ENCODE results near the gene SV2B. TPM values are rescaled to one million over a fixed set of nuclear protein-coding genes. Genes with fewer than 3 reads are reported as not detected.
A peak's percentile ranks its signal among the peaks of the same experiment; 100 is the strongest.

The SV2B gene
- polyA plus RNA-seq, 3 donors: 0.12 to 0.97 (median 0.97) TPM

DNA sequence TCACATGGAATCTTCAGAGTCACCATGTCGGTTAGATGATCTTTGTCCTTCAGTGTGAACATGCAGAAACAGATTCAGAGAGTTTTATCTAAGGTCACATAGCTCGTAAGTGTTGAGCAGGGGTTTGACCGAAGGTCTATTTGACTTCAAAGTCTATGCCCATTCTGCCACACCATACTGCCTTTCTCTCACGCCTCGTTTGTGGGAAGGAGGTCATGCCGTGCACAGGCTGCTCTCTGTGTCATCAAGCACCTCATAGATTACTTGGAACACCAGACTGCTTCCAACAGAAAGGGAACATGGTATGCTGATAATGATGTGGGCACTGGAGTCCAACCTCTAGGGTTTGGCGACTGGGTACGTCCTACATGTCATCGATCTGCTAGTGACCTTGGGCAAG lies 128.8 kb downstream of the SV2B start:
- DNase-seq: no peak

GRCh38 chr15:91231703-91232102 lies 131.6 kb downstream of the SV2B start:
- peak; percentile 4 for DNase-seq

GRCh38 chr15:91234759-91235158 lies 134.7 kb downstream of the SV2B start:
- no peak for DNase-seq

GRCh38 chr15:91235376-91235775 lies 135.3 kb downstream of the SV2B start:
- no peak for DNase-seq

GRCh38 chr15:91237445-91237844 lies 137.4 kb downstream of the SV2B start:
- DNase-seq: no peak

DNA sequence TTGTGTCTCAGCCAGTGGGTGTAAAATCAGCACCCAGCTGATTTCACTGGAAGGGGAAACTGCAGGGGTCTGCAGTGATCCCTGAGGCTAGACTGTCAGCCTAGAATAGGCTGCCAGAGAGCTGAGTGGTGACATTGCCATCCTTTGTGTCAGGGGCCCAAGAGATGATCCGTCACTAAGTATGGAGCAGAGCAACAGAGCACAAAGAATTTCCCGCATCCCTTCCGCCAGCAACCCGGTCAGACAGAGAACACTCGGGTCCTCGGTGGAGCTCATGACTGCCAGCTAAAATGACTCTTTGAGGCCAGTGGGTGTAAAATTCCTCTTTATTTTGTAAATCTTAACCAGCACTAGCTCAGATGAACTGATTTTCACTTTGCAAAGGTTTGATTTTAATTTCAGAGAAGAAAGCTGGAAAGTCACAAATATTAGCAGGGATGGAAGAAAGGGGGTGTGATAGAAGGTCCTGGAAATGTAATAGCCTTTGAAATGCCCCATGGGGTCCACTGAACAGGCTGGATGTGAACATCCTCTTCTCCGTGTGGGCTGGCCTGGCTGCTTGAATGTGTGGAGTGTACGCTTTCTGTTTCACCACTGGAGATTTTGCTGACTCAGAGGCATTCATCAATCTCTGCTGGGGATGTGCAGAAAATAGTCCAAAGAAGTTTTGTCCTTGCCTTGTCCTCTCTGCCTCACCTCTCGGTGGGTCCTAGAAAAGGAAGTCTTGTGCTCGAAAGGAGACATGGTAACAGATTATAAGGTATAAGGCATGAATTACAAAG lies 138.8 kb downstream of the SV2B start:
- no peak for DNase-seq

DNA sequence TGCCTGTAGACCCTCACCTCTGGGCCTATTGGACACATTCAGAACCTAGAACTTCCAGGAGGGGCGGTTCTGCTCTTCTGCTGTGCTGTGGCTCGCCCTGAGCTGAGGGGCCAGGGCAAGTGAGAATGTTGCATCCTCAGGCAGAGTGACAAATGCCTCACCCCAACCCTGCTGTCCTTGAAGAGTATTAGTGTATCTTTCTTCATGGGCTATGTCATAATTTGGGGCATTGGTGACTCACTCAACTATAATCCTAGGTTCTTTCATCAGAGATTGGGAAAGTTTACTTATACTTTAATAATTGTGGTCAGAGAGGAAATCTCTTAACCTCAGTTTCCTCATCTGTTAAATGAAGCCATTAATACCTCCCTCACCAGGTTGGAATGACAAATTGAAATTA lies 143.8 kb downstream of the SV2B start:
- no peak for DNase-seq

DNA sequence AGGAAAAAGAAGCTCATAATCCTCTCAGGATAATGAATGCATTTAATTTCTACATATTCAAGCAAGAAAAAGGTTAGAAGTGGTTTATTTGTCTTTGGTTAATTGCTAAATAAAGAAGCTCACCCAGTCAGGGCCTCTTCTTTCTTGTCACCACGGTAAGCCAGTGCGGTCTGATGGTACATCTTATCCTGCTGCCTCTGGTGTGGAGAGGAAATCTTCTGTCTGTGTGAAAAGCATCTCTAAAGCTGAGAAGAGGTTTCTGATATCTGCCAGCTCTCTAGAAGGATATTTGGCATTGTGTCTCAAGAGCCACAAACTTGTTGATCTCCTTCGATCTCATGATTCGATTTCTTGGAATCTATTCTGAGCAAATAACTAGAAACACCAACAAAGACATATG lies 144.9 kb downstream of the SV2B start:
- DNase-seq: no peak

DNA sequence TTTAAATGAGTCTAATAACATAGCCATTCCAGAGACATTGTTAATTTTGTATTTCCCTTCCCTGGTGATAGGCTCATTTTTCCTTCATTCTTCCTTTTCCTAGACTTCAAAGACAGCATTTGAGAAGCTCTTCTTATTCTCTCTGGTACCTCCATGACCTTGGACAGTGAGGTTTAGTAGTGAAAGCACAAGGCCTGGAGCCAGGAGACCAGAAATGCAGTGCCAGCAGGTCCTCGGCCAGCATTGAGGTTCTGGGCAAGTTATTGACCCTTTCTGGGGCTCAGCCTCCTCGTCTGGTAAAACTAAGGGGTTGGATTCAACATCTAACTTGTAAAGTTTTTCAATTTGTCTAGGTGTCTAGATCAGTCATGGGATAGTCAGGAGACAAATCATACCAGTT lies 146.9 kb downstream of the SV2B start:
- no peak for DNase-seq

DNA sequence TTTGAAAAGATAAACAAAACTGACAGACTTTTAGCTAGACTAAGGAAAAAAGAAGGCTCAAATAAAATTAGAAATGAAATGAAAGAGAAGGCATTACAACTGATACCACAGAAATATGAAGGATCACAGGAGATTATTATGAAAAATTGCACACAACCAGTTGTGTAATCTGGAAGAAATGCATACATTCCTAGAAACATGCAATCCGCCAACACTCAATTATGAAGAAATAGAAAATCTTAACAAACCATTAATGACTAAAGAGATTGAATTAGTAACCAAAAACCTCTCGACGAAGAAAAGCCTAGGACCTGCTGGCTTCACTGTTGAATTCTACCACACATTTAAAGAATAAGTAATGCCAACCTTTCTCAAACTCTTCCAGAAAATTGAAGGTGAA lies 149.5 kb downstream of the SV2B start:
- no peak for DNase-seq

DNA sequence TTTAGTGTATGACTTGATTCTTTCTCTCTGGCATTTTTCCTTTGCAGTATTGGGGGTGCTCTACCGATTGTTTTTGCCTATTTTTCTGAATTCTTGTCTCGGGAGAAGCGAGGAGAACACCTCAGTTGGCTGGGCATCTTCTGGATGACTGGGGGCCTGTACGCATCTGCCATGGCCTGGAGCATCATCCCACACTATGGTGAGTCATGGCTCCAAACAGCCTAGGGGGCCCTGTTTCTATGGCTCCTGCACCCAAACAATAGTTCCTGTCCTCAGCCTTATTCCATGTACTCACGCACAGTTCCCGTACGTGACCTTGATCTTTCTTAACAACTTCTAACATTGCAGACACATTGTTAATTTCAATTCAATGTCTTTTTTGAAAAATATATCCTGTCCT lies 152.3 kb downstream of the SV2B start:
- DNase-seq: no peak

DNA sequence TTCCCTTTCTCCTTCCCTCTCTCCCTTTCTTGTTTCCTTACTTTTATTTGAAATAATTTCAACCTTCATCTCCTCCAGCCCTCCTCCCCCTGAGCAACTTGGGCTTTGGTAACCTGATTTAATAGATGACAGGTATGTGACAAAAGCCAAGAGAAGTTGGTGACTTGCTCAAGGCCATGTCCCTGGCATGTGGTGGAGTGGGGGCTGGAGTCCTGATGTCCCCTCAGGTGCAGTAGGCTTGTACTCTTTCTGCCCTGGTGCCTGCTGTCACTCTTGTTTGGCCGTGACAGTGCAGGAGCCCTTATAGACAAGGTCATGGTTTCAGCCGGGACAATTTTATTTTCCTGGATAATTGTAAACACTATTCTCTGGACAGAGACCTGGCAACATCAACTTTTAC lies 152.7 kb downstream of the SV2B start:
- DNase-seq: no peak

DNA sequence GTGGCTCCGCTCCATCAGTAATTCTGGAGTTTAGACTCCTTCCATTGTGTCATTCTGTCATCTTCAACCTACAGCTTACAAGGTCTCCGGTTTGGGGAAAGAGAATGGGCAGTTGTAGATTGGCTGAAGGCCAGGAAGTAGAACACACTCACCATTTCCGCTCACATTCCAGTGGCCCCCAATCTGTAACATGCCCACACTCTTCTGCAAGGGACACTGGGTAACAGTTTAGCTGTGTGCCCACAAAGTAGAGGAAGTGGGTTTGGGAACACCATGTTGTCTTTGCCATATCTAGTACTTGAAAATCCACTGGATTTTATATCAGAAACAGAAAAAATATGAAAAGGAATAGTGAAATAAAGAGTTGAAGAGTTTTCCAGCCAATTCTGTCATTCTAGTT lies 153.5 kb downstream of the SV2B start:
- DNase-seq: no peak

- no peak for DNase-seq
These were observed 154.7 kb downstream of the SV2B start for GRCh38 chr15:91254766-91255165.

DNA sequence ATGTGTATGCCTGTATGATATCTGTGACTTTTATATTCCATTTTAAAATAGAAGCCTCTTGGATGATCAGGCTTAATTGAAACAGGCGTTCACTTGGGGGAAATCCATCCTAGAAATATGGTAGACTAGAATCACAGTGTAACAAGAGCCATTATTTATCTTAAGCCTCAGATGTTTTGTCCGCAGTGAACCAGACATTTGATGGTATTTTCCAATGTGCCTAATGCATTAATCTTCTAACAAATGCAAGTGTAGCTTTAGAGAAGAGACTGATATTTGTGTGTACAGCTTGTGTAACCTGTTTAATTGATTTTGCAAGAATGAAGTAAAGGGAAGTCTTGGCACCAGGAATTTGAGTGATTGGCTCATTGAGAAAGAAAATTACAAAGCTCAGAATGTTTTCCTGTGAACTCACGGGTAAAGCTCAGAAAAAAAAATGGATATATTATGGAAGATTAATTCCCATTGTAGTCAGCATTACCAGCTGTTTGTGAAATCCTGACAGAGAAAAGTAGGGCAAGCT lies 155.7 kb downstream of the SV2B start:
- DNase-seq: no peak

- DNase-seq: no peak
These were observed 157.8 kb downstream of the SV2B start for GRCh38 chr15:91257746-91258414.

DNA sequence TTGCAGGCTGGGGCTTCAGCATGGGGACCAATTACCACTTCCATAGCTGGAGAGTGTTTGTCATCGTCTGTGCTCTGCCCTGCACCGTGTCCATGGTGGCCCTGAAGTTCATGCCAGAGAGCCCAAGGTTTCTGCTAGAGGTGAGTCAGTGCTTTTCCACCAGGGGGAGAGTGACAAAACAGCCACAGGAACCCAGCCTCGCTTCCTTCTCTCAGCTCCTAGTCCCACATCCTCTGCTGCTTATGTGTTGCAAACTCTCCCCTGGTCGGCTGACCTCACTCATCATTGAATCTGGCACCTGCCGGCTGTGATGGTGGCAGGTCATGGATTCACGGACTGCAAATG lies 158.3 kb downstream of the SV2B start:
- no peak for DNase-seq

DNA sequence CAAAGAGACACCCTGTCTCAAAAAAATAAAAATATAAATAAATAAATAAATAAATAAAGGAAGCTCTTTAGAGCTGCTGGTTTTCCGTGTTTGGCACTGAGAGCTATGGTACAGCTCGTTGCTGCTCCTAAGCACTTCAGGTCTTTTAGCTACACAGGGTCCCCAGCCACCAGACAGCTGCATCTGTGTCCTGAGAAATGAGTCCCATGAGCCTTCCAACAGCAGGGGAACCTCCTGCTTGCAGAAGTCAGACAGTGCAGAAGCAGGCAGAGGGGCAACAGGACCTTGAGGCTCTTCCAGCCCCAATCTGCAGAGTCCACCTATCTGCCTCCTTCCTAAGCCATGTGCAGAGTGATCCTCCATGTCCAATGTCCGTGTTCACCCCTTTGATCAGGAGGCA lies 159.0 kb downstream of the SV2B start:
- DNase-seq: no peak

GRCh38 chr15:91261345-91261744 lies 161.3 kb downstream of the SV2B start:
- no peak for DNase-seq

- DNase-seq: no peak
These were observed 163.8 kb downstream of the SV2B start for GRCh38 chr15:91263632-91264531.

- no peak for DNase-seq
These were observed 164.7 kb downstream of the SV2B start for GRCh38 chr15:91264651-91265351.

DNA sequence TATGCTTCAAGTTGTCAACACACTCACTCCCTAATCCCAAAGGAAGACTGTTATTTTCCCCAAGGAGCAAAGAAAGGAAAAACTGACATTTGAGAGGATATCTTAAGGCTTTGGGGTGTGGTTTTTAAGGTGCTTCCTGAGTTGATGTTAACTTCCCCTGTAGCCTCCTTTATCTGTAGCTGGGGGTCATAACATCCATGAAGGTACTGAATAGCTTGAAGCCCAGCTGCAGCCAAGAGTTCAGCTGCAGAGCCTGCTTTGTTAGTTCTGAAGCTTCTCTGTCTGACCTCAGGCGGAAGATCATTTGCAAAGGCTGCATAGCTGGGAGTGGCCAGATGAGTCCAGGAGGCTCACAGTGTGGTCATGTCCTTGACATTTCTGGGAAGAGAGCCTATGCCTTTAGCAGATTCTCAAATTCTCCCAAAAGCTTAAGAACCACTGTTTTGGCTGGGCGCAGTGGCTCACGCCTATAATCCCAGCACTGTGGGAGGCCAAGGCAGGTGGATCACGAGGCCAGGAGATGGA lies 165.4 kb downstream of the SV2B start:
- DNase-seq: no peak
